Dermis microvascular lymphatic vessel endothelial cell (primary cell): Measurements from ENCODE around the gene LRRD1. TPM values are rescaled to one million over a fixed set of nuclear protein-coding genes. Genes with fewer than 3 reads are reported as not detected.
"Not testable (repeated sequence)": the region's sequence is repeated elsewhere in the genome, so short reads cannot be mapped to it uniquely, and the experiment has no call there.

Experiments used
- DNase-seq, 2 donors: peaks; one replicate each; pipeline versions ENCODE4 v3.0.0 to v3.0.0-alpha.2; 2010; ENCODE audit warnings: low read depth in 2 of 2
- total RNA-seq: library from RNA; depleted of rRNA; stranded (reverse); fragments of >200 nt; gene quantifications from 2 replicates; pipeline ENCODE4 v1.2.1, GENCODE V29; 2014

Gene LRRD1
- under 0.01 TPM in 2 replicates for total RNA-seq

GRCh38 chr7:92178928-92179924, at the start of gene LRRD1:
TSS of gene LRRD1 (minus strand) at chr7:92179142. CDS start at chr7:92165202, 13,940 bp downstream.
- DNase-seq = peak; percentile 52 to 87

DNA sequence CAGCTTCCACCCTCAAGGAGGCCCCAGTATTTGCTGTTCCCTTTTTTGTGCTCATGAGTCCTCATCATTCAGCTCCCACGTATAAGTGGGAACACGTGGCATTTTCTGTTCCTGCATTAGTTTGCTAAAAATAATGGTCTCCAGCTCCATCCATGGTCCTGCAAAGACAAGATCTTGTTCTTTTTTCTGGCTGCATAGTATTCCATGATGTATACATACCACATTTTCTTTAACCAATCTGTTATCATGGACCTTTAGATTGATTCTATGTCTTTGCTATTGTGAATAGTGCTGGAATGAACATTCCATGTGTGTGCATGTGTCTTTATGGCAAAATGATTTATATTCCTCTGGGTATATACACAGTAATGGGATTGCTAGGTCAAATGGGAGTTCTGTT, 49.8 kb upstream of the LRRD1 start:
- DNase-seq = no peak

DNA sequence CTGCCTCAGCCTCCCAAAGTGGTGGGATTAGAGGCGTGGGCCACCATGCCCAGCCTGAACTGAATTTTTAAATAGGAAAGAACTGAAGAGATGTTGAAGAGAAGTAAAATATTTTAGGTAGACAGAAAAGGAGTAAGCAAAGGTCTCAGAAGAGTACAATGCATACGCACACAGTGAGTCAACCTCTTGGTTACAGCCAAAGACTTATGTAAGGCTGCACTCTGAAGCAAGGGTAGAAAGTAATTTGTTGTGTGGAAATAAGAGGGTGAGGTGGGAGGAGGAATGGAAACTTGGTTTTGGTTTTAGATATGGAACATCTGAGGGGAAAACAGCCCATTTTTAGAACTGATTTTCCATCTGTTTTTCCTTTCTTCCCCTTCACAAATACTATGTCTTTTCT, 49.2 kb upstream of the LRRD1 start:
- no peak for DNase-seq

GRCh38 chr7:92226981-92227380, 48.0 kb upstream of the LRRD1 start:
- DNase-seq = no peak

- DNase-seq = no peak
Observed at GRCh38 chr7:92221766-92222165, 42.8 kb upstream of the LRRD1 start.

GRCh38 chr7:92206672-92207071, 27.7 kb upstream of the LRRD1 start:
- DNase-seq = no peak

DNA sequence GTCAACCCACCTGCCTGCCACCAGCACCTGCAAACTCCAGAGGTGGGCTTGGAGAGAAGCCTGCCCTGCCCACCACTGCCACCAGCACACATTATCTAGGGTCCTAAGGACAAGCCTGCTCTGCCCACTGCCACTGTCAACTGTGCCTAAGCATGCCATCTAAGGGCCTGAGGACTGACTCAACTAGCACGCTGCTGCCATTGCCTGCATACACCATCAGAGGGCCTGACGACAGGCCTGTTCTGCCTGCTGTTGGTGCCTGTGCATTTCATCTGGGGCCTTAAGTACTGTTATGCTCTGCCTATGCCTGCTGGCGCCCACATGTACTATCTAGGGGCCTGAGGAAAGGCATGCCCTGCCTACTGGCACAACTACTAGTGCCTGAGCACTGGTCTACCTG, 27.0 kb upstream of the LRRD1 start:
- DNase-seq = no peak

DNA sequence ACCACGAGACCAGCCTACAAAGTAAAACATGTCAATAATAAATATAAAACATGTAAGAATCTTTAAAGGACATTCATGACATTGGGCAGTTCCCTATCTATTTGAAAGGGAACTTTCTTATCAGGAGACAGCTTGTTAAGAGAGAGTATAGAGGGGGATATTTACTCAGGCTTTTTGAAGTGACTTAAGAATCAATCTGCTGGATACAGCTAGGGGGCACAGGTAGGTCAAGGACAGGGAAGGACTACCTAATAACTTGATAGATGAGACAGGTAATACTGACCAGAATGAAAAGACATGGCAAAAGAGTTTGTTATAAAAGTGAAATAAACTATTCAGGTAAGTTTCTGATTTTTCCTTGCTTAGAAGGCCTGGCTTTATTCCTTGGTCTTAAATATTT, 21.8 kb upstream of the LRRD1 start:
- DNase-seq = no peak

DNA sequence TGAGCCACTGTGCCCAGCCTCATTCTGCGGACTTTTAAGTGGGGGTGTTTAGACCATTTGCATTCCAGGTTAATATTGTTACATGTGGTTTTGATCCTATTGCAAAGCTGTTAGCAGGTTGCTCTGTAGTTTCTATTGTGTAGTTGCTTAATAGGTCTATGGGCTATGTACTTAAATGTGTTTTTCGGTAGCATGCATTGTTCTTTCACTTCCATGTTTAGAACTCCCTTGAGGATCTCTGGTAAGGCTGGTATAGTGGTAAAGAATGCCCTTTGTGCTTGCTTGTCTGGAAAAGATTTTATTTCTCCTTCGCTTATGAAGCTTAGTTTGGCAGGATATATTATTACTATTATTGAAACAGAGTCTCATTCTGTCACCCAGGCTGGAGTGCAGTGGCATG, 13.4 kb upstream of the LRRD1 start:
- no peak for DNase-seq

- DNase-seq = not testable (repeated sequence)
Observed at GRCh38 chr7:92189246-92189645, 10.3 kb upstream of the LRRD1 start.

DNA sequence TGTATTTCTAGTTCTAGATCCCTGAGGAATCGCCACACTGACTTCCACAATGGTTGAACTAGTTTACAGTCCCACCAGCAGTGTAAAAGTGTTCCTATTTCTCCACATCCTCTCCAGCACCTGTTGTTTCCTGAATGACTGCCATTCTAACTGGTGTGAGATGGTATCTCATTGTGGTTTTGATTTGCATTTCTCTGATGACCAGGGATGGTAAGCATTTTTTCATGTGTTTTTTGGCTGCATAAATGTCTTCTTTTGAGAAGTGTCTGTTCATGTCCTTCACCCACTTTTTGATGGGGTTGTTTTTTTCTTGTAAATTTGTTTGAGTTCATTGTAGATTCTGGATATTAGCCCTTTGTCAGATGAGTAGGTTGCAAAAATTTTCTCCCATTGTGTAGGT, 5.4 kb upstream of the LRRD1 start:
- not testable (repeated sequence) for DNase-seq

DNA sequence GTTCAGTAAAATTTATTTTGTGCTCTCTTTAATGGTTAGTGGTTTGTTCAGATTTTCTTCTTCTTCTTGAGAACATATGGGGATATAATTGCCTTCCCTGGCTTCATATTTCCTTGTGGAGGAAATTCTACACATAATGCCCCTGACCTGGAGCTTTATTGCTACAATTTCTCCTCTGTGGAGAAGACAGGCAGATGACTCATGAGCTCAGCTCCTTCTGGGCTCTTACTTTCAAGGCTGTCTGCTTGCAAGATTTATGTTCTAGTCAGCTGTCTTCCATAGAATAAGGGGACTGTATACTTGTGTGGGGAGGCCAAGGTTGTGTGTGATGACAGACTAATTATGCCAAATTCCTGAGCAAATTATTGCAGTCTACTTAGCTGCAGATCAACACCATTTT, 1.6 kb downstream of the LRRD1 start:
- peak in 1 of 2 donors; percentile 2 for DNase-seq

GRCh38 chr7:92169529-92169928, 9.4 kb downstream of the LRRD1 start:
- DNase-seq = not testable (repeated sequence)

DNA sequence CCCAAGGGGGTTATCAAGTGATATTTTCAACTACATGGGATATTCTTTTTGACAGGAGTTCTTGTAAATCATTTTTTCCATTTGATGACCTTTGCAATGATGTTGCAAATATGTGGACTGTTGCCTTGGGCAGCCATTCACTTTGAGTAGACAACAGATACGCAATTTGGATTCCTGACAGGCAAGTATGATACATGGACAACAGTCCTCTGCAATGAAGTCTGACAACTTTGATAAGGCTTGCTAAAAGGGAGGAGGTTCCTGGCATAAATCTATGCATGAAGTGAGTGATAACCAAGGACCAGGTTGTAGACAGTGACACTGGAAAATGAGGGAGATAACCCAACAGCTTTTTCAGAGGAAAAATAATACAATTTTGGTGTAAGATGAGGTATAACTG, 17.7 kb downstream of the LRRD1 start:
- DNase-seq = no peak

GRCh38 chr7:92158660-92159575, 20.0 kb downstream of the LRRD1 start:
- DNase-seq = no peak

GRCh38 chr7:92156990-92157389, 22.0 kb downstream of the LRRD1 start:
- no peak for DNase-seq

DNA sequence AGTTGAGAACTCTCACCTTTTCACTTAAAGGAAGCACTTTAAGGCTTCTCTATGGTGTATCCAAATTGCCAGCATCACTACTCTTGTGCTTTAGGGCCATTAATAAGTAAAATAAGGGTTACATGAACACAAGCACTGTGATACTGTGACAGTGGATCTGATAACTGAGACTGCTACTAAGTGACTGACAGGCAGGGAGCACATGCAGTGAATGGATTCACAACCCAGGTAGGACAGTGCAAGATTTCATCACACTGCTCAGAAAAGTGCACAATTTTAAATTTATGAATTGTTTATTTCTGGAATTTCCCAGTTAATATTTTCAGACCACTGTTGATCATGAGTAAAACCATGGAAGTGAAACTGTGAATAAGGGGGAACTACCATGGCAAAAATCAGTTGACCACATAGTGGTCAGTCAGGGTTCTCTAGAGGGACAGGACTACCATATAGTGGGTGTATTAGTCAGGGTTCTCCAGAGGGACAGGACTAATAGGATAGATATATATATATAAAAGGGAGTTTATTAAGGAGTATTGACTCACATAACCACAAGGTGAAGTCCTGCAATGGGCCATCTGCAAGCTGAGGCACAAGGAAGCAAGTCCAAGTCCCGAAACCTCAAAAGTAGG, 23.7 kb downstream of the LRRD1 start:
- DNase-seq = no peak

- no peak for DNase-seq
Observed at GRCh38 chr7:92150450-92151017, 28.4 kb downstream of the LRRD1 start.

DNA sequence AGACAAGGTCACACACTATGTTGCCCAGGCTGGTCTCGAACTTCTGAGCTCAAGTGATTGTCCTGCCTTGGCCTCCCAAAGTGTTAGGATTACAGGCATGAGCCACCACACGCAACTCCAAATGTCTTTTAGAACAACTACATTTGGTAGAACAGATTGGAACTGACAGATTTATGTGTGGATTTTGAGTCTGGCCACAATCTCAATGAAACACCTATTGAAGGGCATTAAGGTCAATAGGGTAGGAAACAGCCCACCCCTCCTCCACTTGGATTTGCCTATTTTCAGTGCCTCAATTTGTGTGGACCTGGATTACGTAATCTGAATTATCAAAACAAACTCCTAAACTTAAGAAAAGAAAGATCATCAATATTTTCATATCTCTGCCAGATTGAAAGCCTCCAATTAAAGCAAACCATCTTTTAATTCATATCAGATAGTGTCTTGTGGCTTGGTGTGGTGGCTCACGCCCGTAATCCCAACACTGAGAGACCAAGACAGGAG, 29.2 kb downstream of the LRRD1 start:
- DNase-seq = no peak

- not testable (repeated sequence) for DNase-seq
Observed at GRCh38 chr7:92143192-92143880, 35.6 kb downstream of the LRRD1 start.
